CD4-positive, alpha-beta T cell treated with Interleukin-15 for 1 hour (primary cell): Measurements from ENCODE around the gene TM9SF1.

Experiments used
- DNase-seq: peaks from one replicate; pipeline ENCODE4 v3.0.0-alpha.2; 2020

Gene TM9SF1, protein sequence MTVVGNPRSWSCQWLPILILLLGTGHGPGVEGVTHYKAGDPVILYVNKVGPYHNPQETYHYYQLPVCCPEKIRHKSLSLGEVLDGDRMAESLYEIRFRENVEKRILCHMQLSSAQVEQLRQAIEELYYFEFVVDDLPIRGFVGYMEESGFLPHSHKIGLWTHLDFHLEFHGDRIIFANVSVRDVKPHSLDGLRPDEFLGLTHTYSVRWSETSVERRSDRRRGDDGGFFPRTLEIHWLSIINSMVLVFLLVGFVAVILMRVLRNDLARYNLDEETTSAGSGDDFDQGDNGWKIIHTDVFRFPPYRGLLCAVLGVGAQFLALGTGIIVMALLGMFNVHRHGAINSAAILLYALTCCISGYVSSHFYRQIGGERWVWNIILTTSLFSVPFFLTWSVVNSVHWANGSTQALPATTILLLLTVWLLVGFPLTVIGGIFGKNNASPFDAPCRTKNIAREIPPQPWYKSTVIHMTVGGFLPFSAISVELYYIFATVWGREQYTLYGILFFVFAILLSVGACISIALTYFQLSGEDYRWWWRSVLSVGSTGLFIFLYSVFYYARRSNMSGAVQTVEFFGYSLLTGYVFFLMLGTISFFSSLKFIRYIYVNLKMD

DNA sequence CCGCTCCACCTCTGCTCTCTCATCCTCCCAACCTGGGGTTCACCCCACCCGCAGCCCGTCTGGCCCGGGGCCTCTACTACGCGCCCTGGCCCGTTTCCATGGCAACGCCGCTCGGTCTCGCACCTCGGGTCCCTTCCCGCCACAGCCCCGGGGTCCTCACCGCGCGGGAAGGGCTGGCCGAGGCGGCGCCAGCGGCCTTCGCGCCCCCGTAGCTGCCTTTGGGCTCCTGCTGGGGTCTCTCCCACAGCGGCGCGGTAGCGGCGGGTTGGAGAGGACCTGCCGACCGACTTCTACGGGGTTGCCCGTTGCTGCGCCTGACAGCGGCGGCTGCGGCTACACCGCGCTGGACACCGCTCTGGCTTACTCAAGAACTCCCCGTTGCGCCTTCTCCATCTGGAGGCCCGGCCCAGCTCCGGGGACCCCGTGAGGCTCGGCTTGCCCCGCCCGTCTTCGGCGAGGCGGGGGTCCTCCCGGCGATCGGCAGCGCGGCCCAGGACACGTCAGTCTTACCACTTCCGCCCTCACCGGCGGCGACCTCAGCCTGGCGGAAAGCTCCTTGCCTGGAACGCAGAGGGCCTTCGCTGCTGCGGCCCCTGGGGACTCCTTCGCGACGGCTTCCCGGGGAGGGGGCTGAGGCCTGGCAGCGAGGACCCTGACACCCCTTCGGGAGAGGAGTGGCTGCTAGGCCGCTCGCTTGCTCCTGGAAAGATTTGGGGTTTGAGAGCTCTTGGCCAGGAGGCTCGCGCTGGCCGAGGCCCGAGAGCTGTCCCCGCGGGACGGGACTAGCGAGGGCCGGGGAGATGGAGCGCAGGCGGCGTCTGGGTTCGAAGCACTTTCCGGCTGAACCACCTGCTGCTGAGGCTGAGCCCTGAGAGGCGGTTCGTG lies at the start of gene TM9SF1:
TSS of gene TM9SF1 (minus strand) at position 256 of the 885 bp plus-strand sequence. CDS start 422 bp downstream, outside the sequence.
- peak; percentile 93 for DNase-seq

DNA sequence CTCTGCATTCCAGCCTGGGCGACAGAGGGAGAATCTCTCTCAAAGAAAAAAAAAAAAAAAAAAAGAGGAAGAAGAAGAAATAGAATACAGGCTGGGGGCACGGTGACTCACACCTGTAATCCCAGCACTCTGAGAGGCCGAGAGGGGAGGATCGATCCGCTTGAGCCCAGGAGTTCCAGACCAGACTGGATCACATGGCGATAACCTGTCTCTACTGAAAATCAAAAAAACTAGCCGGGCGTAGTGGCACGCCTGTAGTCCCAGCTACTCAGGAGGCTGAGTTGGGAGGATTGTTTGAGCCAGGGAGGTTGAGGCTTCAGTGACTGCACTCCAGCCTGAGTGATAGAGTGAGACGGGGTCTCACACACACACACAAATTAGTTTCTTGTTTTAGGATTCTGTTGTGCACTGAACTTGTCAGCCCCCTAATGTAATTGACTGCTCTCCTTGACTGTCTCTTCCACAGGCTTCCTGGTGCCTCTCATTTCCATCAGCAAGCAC lies 48.1 kb upstream of the TM9SF1 start:
- DNase-seq: peak; percentile 41

DNA sequence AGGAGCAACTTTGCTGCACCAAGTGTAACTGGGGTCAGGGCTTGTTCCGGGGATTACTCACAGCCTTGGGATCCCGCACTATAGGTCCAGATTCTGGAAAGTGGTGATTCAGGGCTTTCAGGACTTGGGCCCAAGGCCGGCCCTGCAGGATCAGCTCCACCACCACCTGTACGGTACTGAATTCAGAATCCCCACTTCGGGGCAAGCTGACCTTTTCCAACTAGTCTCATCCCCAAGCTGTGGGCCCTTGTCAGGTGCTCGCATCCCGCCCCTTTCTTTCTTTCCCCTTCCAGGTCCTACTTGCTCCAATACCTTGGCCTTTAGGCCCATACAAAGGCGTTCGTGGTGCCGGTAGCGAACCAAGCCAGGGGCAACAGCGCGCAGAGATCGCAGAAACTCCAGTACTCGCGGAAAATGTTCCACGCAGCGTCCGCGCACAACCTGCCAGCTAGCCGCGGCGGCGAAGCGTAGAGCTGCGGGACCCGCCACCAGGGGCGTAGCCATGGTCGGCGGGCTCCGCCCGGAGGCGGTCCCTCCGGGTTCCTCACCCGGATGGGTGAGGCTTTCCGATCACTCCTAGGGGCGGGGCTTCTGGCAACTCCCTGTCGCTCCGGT lies 46.7 kb upstream of the TM9SF1 start:
- DNase-seq: peak; percentile 94

DNA sequence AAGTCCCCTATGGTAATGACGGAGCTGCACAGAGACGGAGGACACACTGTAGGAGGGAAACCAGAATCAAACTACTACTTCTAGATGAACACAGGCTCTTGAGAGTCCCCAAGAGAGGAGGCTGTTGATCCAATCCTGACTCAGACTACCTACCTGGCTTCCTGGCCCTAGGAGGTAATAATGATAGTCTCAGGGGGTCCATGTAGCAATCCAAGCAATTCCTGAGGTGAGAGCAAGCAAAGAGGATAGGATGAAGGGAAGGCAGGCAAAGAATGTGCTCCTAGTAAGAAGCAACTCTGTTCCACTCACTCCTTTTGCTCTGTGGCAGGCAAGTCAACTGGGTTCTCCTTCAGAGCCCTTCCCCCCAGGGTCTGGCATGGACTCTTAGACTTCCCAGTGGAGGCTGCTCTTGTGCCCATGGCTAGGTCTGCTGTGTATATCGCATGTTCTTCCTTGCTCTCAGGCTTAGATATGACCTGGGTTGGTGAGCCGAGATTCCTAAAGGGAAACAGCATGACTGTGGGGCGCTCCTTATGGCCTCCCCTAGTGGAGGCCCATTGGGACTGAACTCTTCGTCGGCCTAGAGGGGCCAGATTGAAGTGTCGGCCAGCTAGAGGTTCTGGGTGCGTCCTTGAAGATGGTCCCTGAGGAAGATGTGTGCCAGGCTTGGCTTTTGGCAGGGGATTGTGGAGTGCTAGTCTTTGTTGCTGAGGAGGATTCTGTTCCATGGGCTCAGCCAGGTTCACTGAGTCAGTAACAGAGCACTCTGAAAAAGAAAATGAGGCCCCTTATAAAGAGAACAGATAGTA lies 45.1 kb upstream of the TM9SF1 start:
- no peak for DNase-seq

DNA sequence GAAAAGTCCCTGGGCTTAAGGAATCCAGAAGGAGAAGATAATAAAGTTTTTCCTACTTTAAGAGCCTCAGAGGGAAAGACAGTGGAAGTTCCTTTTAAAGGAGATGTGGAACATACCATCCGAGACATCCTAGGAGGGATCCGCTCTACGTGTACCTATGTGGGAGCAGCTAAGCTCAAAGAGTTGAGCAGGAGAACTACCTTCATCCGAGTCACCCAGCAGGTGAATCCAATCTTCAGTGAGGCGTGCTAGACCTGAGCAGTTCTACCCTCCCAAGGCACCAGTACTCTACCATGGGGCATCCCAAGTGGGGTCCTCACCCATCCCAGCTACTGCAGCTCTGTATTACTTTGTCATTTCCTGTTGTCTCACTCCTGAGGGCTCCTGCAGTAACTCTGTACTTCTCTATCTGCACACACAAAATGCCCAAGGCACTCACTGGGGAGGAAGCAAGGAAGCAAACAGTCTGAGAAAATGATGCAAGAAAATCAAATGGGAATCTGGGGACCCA lies 43.3 kb upstream of the TM9SF1 start:
- no peak for DNase-seq

DNA sequence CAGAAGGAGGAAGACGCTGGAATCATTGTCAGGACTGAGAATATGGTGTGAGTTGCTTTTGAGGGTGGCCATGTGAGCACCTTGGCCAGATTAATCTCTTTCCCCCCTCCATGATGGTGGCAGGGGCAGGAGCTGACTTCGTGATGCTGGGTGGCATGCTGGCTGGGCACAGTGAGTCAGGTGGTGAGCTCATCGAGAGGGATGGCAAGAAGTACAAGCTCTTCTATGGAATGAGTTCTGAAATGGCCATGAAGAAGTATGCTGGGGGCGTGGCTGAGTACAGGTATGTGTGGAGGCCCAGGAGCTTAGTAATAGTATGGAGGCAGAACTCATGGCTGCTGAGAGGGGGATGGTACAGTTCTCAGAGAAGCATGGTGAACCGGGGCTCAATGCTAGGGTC lies 42.9 kb upstream of the TM9SF1 start:
- DNase-seq: no peak

DNA sequence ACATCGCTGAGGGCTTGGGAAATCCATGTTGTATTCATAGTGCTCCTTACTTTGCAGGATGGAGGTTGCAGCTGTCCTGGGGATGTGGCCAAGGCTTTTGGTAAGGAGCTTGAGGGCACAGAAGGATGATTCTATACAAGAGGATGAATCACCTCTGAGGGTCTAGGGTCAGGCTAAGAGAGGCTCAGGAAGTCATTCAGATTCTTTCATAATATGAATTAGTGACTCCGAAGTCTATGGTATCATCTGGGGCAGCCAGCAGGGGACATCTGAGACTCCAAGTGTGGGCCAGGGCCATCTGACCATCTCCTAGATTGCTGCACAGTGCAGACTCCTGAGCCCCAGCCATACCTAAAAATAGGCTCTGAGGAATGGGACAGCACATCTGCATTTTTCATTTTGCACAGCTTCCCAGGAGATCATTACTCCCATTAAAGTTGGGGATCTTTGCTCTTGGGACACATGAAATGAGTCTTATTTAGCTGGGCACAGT lies 42.3 kb upstream of the TM9SF1 start:
- no peak for DNase-seq

DNA sequence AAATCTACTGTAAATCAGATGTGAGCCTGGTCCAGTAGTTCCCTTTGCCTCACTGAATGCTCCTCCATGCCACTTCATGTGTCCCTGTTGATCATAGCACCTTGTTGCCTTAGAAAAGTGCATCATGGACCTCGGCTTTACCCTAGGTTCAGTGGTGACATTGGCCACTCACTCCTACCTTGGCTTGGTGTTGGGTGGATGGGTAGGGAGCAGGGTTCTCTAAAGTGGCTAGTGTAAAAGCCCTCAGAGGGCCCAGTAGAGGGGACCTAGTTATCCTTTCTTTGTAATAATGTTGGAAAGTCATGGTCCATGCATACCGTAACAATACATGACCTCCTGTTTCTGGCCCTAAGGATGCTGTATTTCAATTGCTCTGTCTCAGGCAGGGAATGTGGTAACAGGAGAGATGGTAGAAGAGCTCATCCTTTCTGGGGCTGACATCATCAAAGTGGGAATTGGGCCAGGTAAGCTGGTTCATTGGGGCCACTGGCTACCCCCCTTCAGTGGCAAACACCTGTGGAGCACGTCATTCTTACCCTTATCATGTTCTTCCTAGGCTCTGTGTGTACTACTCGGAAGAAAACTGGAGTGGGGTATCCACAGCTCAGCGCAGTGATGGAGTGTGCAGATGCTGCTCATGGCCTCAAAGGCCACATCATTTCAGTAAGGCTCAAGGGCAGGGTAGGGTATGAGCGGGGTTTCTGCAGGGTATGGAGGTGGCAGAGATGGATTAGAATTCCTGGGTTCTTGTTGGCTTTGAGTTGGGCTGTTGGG lies 41.6 kb upstream of the TM9SF1 start:
- no peak for DNase-seq

DNA sequence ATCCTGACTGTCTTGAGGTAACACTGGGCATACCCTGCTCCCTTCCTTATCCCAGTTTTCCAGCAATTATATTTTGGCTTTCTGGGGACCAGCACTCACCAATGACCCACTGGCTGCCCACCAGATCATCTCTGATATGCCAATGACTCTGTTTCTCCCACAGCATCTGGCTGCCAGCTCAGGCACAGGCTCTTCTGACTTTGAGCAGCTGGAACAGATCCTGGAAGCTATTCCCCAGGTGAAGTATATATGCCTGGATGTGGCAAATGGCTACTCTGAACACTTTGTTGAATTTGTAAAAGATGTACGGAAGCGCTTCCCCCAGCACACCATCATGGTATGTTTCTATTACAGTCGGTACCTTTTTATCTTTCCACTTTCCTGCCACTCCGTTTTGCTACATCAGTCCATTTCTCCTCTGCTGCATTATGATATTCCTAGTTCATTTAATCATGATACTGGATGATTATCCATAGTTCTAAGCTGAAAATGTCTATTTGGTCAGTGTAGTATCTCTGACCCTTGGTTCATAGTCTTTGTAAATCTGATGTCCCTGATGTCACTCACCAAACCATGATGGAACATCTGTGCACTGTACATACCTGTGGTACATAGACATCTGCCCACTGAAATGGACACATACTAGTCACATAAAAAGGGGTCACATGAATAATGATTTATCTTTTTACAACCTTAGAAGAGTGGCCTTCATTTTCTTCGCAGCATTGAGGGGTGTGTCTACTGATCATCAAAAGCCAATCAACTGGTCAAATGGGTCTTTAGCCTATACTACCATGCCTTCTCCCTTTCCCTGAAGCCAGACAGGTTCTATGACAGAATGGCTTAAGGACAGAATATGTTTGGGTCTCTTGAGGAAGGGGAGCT lies 40.8 kb upstream of the TM9SF1 start:
- DNase-seq: no peak

DNA sequence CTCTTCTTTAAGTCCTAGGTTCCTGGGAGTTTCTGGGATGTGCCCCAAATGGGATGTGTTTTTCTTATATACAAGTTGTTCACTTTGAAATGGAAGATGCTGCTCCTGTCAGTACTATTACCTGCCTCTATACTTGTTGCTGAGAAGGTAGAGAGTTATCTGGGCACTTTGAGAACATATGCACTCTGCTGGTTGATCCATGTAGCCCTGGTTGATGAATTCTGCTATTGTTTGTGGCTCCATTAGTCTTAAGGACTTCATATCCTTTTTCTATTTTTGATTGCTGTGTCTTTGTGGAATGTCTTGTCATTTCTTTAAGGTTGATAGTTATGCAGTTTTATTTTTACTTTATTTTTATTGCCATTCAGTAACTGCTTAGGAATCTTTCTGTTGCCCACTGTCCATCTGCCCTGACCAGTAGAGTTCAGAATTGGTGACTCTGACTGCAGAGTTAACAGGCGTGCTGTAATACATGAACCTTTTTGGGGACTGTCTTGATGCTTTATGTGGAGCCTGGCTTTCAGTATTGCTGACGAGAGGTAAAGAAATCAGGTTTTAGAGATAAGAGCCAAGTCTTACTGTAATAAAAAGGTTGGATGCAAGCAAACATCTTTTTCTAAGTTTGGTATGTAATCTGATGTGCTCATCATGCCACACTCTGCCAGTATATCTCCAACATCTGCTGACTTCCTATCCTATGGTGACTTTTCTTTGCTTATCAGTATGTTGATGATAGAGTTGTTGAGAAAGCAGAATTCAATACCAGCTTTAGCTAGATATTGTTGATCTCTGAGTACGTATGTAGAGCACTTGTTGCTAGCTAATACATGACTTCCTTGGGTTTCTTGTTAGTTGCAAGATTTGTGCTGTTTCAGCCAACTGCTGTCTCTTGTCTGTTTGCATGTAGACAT lies 39.1 kb upstream of the TM9SF1 start:
- no peak for DNase-seq

DNA sequence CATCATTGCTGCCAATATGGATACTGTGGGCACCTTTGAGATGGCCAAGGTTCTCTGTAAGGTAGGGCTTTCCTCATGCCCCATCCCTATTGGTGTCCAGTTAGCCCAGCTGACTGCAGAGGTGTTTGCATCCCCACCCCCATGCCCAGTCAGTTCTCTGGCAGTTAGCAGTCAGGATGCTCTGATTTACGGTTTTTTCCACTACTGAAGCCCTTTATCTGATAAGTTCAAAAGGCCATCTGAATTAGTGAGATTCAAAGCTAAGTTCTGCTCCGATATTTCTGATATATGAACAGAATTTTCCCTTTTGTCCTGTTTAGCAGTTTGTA lies 38.3 kb upstream of the TM9SF1 start:
- DNase-seq: no peak

DNA sequence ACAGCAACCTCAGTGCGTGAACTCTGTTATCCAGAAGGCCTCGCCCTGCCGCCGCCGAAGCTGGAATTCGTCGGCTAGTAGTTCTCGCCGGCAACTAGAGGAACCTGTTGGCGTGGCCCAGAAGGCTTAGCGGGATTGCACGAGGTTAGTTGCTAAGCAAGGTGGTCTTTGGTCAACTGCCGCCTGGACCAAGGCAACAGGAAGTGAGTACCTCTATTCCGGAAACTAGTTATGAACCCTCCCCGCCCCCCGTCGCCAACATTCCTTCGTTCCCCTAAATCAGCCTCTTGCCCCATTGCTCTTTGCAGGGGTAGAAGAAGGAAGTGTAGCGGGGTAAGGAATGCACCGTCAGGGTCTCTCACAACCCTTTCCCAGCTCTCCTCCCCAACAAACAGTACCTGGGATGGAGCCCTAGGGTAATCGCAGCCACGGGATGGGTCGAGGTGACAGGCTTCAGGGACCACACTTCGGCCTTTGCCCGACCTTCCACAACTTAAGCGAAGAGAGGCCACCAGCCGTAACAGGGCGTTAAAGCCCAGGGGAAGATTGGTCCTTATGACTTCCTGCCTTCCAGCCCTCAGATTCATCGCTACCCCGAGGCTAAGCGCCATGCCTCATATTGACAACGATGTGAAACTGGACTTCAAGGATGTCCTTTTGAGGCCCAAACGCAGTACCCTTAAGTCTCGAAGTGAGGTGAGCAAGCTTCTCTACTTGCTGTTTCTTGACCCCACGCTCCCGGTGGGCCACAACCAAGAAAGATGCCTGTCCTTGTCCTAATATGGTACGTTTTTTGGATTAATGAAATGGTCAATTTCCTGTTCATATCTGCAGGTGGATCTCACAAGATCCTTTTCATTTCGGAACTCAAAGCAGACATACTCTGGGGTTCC lies 37.6 kb upstream of the TM9SF1 start, which contains the start of gene GMPR2:
TSS of gene GMPR2 (plus strand) at position 285 of the 893 bp plus-strand sequence. CDS start at position 610, 325 bp downstream.
- no peak for DNase-seq

DNA sequence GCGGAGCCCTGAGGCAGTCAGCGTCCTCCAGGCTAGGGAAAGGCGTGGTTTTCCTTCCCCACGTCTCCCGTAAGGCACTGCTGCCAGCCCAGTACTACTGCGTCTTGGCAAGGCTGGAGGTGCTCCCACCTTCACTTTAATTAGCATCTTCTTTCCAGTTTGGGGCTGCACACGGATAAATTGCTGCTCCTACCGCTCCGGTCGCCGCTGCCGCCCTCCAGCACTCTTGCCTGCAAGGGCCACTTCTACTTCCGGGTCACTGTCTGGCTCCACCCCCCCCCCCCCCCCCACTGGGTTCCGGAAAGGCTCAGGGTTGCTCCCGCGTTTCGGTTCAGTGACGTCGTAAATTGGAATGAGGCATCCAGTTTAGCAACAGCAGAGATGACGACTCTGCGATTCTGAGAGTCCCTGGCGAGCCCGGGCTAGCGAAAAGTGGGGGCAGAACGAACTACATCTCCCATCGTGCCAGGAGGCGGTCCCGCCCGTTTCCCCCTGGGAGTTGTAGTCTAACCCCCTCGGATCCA lies 36.9 kb upstream of the TM9SF1 start, which contains the start of gene NEDD8:
TSS of gene NEDD8 (minus strand) at position 247 of the 524 bp plus-strand sequence. CDS start at position 147, 100 bp downstream.
- peak; percentile 90 for DNase-seq

DNA sequence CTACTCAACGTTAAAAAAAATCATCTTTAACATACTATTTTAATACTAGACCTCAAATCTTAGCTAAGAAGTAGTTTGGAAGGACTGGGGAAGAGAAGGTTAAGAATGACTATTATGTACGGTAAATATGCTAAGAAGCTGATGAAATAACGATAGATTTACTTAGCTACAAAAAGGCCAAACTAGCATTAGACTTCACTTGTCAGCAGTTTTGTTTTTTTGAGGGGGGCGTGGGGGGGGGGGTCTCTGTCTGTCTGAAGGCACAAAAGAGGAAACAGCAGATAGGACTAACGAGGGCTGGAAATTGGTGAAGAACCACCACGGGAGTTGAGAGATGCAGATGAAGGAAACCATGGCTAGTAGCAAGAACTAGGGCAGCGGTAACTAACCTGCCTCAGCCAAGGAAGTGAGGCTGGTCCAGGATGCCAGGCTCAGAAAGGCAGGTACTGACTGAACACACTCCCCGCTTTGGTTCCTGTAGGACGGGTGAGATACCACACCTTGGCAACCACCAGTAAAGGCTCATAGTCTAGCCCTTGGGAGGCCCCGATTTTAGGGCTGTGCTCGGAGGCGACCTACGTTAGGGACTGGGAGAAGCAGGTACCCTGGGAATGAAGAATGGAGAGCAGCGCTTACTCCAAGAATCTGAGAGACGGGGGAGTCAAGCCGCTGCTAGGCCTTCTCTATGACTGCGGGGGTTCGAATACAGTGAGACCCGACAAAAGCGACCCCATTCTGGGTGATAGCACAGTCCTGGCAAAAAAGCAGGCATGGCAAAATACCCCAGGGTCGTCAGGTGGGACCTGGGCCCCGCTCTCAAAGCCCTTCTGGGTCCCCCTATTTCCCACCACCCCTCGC lies 36.3 kb upstream of the TM9SF1 start:
- no peak for DNase-seq

DNA sequence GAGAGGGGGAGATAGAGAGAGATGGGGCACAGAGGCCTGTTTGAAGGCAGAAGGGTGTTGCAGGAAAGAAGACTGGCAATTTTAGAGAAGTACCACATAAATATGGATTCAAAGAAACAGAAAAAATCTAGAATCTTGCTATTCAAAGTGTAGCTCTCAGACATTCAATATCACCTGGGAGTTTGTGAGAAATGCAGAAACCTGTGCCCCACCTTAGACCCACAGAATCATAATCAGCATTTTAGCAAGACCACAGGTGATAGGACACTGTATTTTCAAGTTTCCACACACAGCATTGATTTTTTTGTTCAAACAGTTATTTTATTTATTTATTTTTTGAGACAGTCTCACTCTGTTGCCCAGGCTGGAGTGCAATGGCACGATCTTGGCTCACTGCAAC lies 33.7 kb upstream of the TM9SF1 start:
- DNase-seq: no peak

DNA sequence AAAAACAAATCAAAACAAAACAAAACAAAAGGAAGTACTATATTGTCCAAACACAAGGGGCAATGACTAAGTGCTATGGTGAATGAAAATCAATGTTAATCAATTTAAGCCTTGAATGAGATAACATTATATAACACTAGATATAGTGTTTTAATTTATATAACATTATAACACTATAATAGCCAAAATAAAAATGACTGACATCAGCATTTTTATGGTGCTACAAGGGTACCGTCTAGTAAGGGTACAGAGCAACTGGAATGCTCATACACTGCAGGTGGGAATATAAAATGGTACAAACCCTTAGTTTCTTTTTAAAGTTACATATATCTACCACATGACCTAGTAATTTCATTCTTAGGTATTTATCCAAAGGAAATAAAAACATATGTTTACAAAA lies 31.2 kb upstream of the TM9SF1 start:
- DNase-seq: no peak
